Peyer's patch (tissue), 4 donors: ENCODE data around the gene IFNA21.

Experiments
- CTCF ChIP-seq, 6 experiments: fragments of 450-650 bp in 4 of 6; fragments of 200-600 bp in 2 of 6; sonication (generic) in 1 of 6; IDR thresholded peaks; one replicate each; pipeline ENCODE4 v1.5.1; 2017 to 2019; ENCODE audit warnings: antibody characterized with exemption in 6 of 6, mild to moderate bottlenecking in 3 of 6, moderate library complexity in 1 of 6
- POLR2A ChIP-seq, 2 donors: fragments of 450-650 bp; IDR thresholded peaks; one replicate each; pipeline ENCODE4 v1.5.1; 2017; ENCODE audit warnings: antibody characterized with exemption in 2 of 2, mild to moderate bottlenecking in 2 of 2, moderate library complexity in 2 of 2

- TF ChIP-seq CTCF (IDR thresholded peaks at IDR 0.05) (no peak), POLR2A (IDR thresholded peaks at IDR 0.05) (no peak)
These were observed 30.7 kb downstream of the IFNA21 start for GRCh38 chr9:21135736-21136135.
